ENCODE results near the gene FAN1.

GRCh38 chr15:30917013-30917412 lies 13.3 kb downstream of the FAN1 start:
- no peak for TF ChIP-seq CTCF (IDR thresholded peaks at IDR 0.05)
- TF ChIP-seq ZFX (IDR thresholded peaks at IDR 0.05; ENCODE audit: borderline replicate concordance) = no peak

Measured in 22Rv1 (cell line).